HepG2 (cell line): ENCODE results near the gene TM7SF3. TPM values are rescaled to one million over a fixed set of nuclear protein-coding genes. Genes with fewer than 3 reads are reported as not detected.
A peak's percentile ranks its signal among the peaks of the same experiment; 100 is the strongest.

Source experiments
- CHD2 ChIP-seq: IDR thresholded peaks from 2 replicates; pipeline ENCODE4 v1.6.1; 2011; ENCODE audit warnings: low read depth, low read length, improper control_type of control experiment
- GATAD2A ChIP-seq: IDR thresholded peaks from 2 replicates; pipeline ENCODE4 v1.6.1; 2016
- HNRNPUL1 ChIP-seq: fragments of 200-400 bp; formaldehyde crosslinking; IDR thresholded peaks from 2 replicates; pipeline ENCODE4 v1.6.1; 2017; ENCODE audit warnings: low read depth, mild to moderate bottlenecking, low read length, moderate library complexity
- HOXA3 ChIP-seq: sonication (generic); formaldehyde crosslinking; IDR thresholded peaks from 2 replicates; pipeline ENCODE4 v1.5.0; 2020; ENCODE audit warnings: missing genetic modification reagents
- KDM1A ChIP-seq: IDR thresholded peaks from 2 replicates; pipeline ENCODE4 v1.6.1; 2016; ENCODE audit warnings: missing compliant biosample characterization
- KDM5B ChIP-seq: sonication (generic); formaldehyde crosslinking; IDR thresholded peaks from 2 replicates; pipeline ENCODE4 v1.4.0; 2020; ENCODE audit warnings: missing genetic modification reagents, mild to moderate bottlenecking, borderline replicate concordance
- KLF13 ChIP-seq: sonication (generic); formaldehyde crosslinking; IDR thresholded peaks from 2 replicates; pipeline ENCODE4 v1.4.0; 2020; ENCODE audit warnings: mild to moderate bottlenecking, missing genetic modification reagents
- MEIS2 ChIP-seq: sonication (generic); formaldehyde crosslinking; IDR thresholded peaks from 2 replicates; pipeline ENCODE4 v1.9.0; 2021; ENCODE audit warnings: mild to moderate bottlenecking, missing genetic modification reagents
- NFRKB ChIP-seq: fragments of 450-650 bp; IDR thresholded peaks from 2 replicates; pipeline ENCODE4 v1.6.1; 2017
- PAWR ChIP-seq: sonication (generic); formaldehyde crosslinking; IDR thresholded peaks from 2 replicates; pipeline ENCODE4 v1.4.0; 2020; ENCODE audit warnings: missing genetic modification reagents, mild to moderate bottlenecking, borderline replicate concordance
- PHF21A ChIP-seq: sonication (generic); formaldehyde crosslinking; IDR thresholded peaks from 2 replicates; pipeline ENCODE4 v1.5.0; 2020; ENCODE audit warnings: mild to moderate bottlenecking, missing genetic modification reagents
- SIX4 ChIP-seq: sonication (generic); formaldehyde crosslinking; IDR thresholded peaks from 2 replicates; pipeline ENCODE4 v1.4.0; 2020; ENCODE audit warnings: missing genetic modification reagents
- SOX5 ChIP-seq: IDR thresholded peaks from 2 replicates; pipeline ENCODE4 v1.6.1; 2016; ENCODE audit warnings: borderline replicate concordance
- TRIM24 ChIP-seq: sonication (generic); formaldehyde crosslinking; IDR thresholded peaks from 2 replicates; pipeline ENCODE4 v1.8.0; 2022; ENCODE audit warnings: mild to moderate bottlenecking, missing genetic modification reagents
- ZBTB7A ChIP-seq: sonication (generic); formaldehyde crosslinking; IDR thresholded peaks from 2 replicates; pipeline ENCODE4 v1.8.0; 2022; ENCODE audit warnings: mild to moderate bottlenecking, missing genetic modification reagents
- ZNF329 ChIP-seq: sonication (generic); formaldehyde crosslinking; IDR thresholded peaks from 2 replicates; pipeline ENCODE4 v1.9.0; 2021; ENCODE audit warnings: low read depth, mild to moderate bottlenecking, missing genetic modification reagents
- ZNF713 ChIP-seq: sonication (generic); formaldehyde crosslinking; IDR thresholded peaks from 2 replicates; pipeline ENCODE4 v1.4.0; 2020; ENCODE audit warnings: mild to moderate bottlenecking, missing genetic modification reagents
- ZNF772 ChIP-seq: sonication (generic); formaldehyde crosslinking; IDR thresholded peaks from 2 replicates; pipeline ENCODE4 v1.5.0; 2020; ENCODE audit warnings: mild to moderate bottlenecking, missing genetic modification reagents
- ZSCAN21 ChIP-seq: sonication (generic); formaldehyde crosslinking; IDR thresholded peaks from 2 replicates; pipeline ENCODE4 v1.8.0; 2022; ENCODE audit warnings: mild to moderate bottlenecking, missing genetic modification reagents, moderate library complexity, borderline replicate concordance
- polyA plus RNA-seq, 8 experiments: library from polyadenylated mRNA; depleted of rRNA in 3 of 8; stranded (reverse) in 7 of 8; unstranded in 1 of 8; fragments of >200 nt; fragmentation: Illumina TruSeq in 4 of 8; extraction: Trizol in 4 of 8; gene quantifications; 2 replicates each; pipeline versions ENCODE4 v1.2.1 to v1.2.3, GENCODE V29; 2011 to 2016; ENCODE audit warnings: low read depth in 4 of 8, missing spikeins in 1 of 8, mixed read lengths in 1 of 8; ENCODE audit not compliant: insufficient read depth in 1 of 8
- total RNA-seq, 5 experiments: library from RNA; depleted of rRNA; stranded (reverse); fragments of >200 nt; fragmentation: Illumina TruSeq; extraction: Trizol; gene quantifications; 2 replicates each; pipeline ENCODE4 v1.2.3, GENCODE V29; 2016; ENCODE audit warnings: low read depth in 1 of 5
- TF ChIP-seq, protein P1 (sequence below), 2 experiments: IDR thresholded peaks; 2 replicates each; pipeline ENCODE4 v1.6.1; 2011 to 2012; ENCODE audit warnings: low read length in 2 of 2, borderline replicate concordance in 1 of 2, low read depth in 1 of 2, mild to moderate bottlenecking in 1 of 2, moderate library complexity in 1 of 2
- TF ChIP-seq, protein P2 (sequence below): IDR thresholded peaks from 2 replicates; pipeline ENCODE4 v1.6.1; 2012; ENCODE audit warnings: low read depth, low read length, improper control_type of control experiment
- TF ChIP-seq, protein P3 (sequence below): sonication (generic); formaldehyde crosslinking; IDR thresholded peaks from 2 replicates; pipeline ENCODE4 v1.4.0; 2020; ENCODE audit warnings: missing genetic modification reagents

Gene TM7SF3
- total and polyA plus RNA-seq, 2 of the 13 experiments (the other 11 are each of a cell fraction or from before 2014, with no cell fraction given): 116 to 142 TPM

GRCh38 chr12:27014085-27014858 is at the start of gene TM7SF3 (continued):
- peak; percentile 36; the same call in 1 of the 2 replicates for TF ChIP-seq SOX5
- TF ChIP-seq CHD2: no peak; the same call in 1 of the 2 replicates
- TF ChIP-seq ZNF772 (CRISPR knock-in tag): peak; percentile 94
- TF ChIP-seq ZNF329 (CRISPR knock-in tag): peak; percentile 27; the same call in 1 of the 2 replicates
- TF ChIP-seq, protein P1, sequence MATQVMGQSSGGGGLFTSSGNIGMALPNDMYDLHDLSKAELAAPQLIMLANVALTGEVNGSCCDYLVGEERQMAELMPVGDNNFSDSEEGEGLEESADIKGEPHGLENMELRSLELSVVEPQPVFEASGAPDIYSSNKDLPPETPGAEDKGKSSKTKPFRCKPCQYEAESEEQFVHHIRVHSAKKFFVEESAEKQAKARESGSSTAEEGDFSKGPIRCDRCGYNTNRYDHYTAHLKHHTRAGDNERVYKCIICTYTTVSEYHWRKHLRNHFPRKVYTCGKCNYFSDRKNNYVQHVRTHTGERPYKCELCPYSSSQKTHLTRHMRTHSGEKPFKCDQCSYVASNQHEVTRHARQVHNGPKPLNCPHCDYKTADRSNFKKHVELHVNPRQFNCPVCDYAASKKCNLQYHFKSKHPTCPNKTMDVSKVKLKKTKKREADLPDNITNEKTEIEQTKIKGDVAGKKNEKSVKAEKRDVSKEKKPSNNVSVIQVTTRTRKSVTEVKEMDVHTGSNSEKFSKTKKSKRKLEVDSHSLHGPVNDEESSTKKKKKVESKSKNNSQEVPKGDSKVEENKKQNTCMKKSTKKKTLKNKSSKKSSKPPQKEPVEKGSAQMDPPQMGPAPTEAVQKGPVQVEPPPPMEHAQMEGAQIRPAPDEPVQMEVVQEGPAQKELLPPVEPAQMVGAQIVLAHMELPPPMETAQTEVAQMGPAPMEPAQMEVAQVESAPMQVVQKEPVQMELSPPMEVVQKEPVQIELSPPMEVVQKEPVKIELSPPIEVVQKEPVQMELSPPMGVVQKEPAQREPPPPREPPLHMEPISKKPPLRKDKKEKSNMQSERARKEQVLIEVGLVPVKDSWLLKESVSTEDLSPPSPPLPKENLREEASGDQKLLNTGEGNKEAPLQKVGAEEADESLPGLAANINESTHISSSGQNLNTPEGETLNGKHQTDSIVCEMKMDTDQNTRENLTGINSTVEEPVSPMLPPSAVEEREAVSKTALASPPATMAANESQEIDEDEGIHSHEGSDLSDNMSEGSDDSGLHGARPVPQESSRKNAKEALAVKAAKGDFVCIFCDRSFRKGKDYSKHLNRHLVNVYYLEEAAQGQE (IDR thresholded peaks at IDR 0.05; ENCODE audit: borderline replicate concordance in 1 of 2, low read depth in 1 of 2, low read length in 2 of 2): peak in 1 of 2 experiments; percentile 7; a peak in 1 of 4 replicates
- TF ChIP-seq, protein P2, sequence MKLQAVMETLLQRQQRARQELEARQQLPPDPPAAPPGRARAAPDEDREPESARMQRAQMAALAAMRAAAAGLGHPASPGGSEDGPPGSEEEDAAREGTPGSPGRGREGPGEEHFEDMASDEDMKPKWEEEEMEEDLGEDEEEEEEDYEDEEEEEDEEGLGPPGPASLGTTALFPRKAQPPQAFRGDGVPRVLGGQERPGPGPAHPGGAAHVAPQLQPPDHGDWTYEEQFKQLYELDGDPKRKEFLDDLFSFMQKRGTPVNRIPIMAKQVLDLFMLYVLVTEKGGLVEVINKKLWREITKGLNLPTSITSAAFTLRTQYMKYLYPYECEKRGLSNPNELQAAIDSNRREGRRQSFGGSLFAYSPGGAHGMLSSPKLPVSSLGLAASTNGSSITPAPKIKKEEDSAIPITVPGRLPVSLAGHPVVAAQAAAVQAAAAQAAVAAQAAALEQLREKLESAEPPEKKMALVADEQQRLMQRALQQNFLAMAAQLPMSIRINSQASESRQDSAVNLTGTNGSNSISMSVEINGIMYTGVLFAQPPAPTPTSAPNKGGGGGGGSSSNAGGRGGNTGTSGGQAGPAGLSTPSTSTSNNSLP: no peak
- peak; percentile 71 for TF ChIP-seq PHF21A (CRISPR knock-in tag)
- TF ChIP-seq KDM1A (CRISPR knock-in tag): no peak
- TF ChIP-seq HOXA3 (CRISPR knock-in tag): peak; percentile 90; the same call in 1 of the 2 replicates
- TF ChIP-seq NFRKB: no peak
- TF ChIP-seq HNRNPUL1: no peak
- TF ChIP-seq TRIM24 (CRISPR knock-in tag): no peak
- TF ChIP-seq SIX4 (CRISPR knock-in tag): peak; percentile 21; the same call in 1 of the 2 replicates
- TF ChIP-seq MEIS2 (CRISPR knock-in tag): peak; percentile 89
- TF ChIP-seq PAWR (CRISPR knock-in tag): 0 out of 2 replicates have a peak, but pooled peaks have one; percentile 16
- TF ChIP-seq, protein P3, sequence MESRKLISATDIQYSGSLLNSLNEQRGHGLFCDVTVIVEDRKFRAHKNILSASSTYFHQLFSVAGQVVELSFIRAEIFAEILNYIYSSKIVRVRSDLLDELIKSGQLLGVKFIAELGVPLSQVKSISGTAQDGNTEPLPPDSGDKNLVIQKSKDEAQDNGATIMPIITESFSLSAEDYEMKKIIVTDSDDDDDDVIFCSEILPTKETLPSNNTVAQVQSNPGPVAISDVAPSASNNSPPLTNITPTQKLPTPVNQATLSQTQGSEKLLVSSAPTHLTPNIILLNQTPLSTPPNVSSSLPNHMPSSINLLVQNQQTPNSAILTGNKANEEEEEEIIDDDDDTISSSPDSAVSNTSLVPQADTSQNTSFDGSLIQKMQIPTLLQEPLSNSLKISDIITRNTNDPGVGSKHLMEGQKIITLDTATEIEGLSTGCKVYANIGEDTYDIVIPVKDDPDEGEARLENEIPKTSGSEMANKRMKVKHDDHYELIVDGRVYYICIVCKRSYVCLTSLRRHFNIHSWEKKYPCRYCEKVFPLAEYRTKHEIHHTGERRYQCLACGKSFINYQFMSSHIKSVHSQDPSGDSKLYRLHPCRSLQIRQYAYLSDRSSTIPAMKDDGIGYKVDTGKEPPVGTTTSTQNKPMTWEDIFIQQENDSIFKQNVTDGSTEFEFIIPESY: no peak
- peak; percentile 53; the same call in 1 of the 2 replicates for TF ChIP-seq ZNF713
- TF ChIP-seq ZSCAN21 (CRISPR knock-in tag): peak; percentile 77; the same call in 1 of the 2 replicates
- TF ChIP-seq KLF13 (CRISPR knock-in tag): no peak
- TF ChIP-seq KDM5B (CRISPR knock-in tag): peak; percentile 85
- no peak for TF ChIP-seq ZBTB7A (CRISPR knock-in tag)
- TF ChIP-seq GATAD2A (CRISPR knock-in tag): peak; percentile 48; the same call in 1 of the 2 replicates
